ENCODE measurements around the gene FAM13A. TPM values are rescaled to one million over a fixed set of nuclear protein-coding genes. Genes with fewer than 3 reads are reported as not detected.
A peak's percentile ranks its signal among the peaks of the same experiment; 100 is the strongest.
"Not testable (repeated sequence)": the region's sequence is repeated elsewhere in the genome, so short reads cannot be mapped to it uniquely, and the experiment has no call there.

FAM13A gene
- total RNA-seq, 1 donor from 2014 or later = 16.7 TPM

GRCh38 chr4:89009761-89010369 is 47.1 kb downstream of the FAM13A start:
- H3K27ac Mint-ChIP-seq (ENCODE audit: unreplicated experiment) = no peak overlapping the region
- H3K27me3 Mint-ChIP-seq (ENCODE audit: unreplicated experiment) = peaks cover 3% of the 10 kb centered on the region
- peak overlapping the region; percentile 18 for H3K4me3 Mint-ChIP-seq (ENCODE audit: unreplicated experiment)
- H3K9me3 Mint-ChIP-seq (ENCODE audit: unreplicated experiment) = no peaks in the 10 kb centered on the region
- H3K4me1 Mint-ChIP-seq (ENCODE audit: unreplicated experiment) = no peaks in the 10 kb centered on the region
- no peak for TF ChIP-seq CTCF (IDR thresholded peaks at IDR 0.05; ENCODE audit: unreplicated experiment)
- peaks cover 51% of the 10 kb centered on the region for H3K36me3 Mint-ChIP-seq (ENCODE audit: low read depth, unreplicated experiment)
- no peak for DNase-seq (ENCODE audit: low spot score)

- Mint-ChIP-seq H3K4me3 (ENCODE audit: unreplicated experiment) (no peak overlapping the region), H3K9me3 (ENCODE audit: unreplicated experiment) (no peaks in the 10 kb centered on the region), H3K4me1 (ENCODE audit: unreplicated experiment) (no peaks in the 10 kb centered on the region), H3K27me3 (ENCODE audit: unreplicated experiment) (peaks cover 3% of the 10 kb centered on the region), H3K27ac (ENCODE audit: unreplicated experiment) (no peak overlapping the region), H3K36me3 (ENCODE audit: low read depth, unreplicated experiment) (peaks cover 47% of the 10 kb centered on the region)
- TF ChIP-seq CTCF (IDR thresholded peaks at IDR 0.05; ENCODE audit: unreplicated experiment) = no peak
- DNase-seq (ENCODE audit: low spot score) = no peak
Measured at GRCh38 chr4:89009115-89009514, 47.9 kb downstream of the FAM13A start.

GRCh38 chr4:89008166-89008565 is 48.8 kb downstream of the FAM13A start:
- no peak for DNase-seq (ENCODE audit: low spot score)
- H3K4me3 Mint-ChIP-seq (ENCODE audit: unreplicated experiment) = no peak overlapping the region
- H3K4me1 Mint-ChIP-seq (ENCODE audit: unreplicated experiment) = no peaks in the 10 kb centered on the region
- H3K9me3 Mint-ChIP-seq (ENCODE audit: unreplicated experiment) = no peaks in the 10 kb centered on the region
- peaks cover 3% of the 10 kb centered on the region for H3K27me3 Mint-ChIP-seq (ENCODE audit: unreplicated experiment)
- H3K36me3 Mint-ChIP-seq (ENCODE audit: low read depth, unreplicated experiment) = peaks cover 47% of the 10 kb centered on the region
- no peak for TF ChIP-seq CTCF (IDR thresholded peaks at IDR 0.05; ENCODE audit: unreplicated experiment)
- H3K27ac Mint-ChIP-seq (ENCODE audit: unreplicated experiment) = no peak overlapping the region

- no peak overlapping the region for H3K4me3 Mint-ChIP-seq (ENCODE audit: unreplicated experiment)
- DNase-seq (ENCODE audit: low spot score) = no peak
- H3K9me3 Mint-ChIP-seq (ENCODE audit: unreplicated experiment) = no peaks in the 10 kb centered on the region
- H3K27me3 Mint-ChIP-seq (ENCODE audit: unreplicated experiment) = peaks cover 3% of the 10 kb centered on the region
- peaks cover 47% of the 10 kb centered on the region for H3K36me3 Mint-ChIP-seq (ENCODE audit: low read depth, unreplicated experiment)
- H3K27ac Mint-ChIP-seq (ENCODE audit: unreplicated experiment) = no peak overlapping the region
- no peak for TF ChIP-seq CTCF (IDR thresholded peaks at IDR 0.05; ENCODE audit: unreplicated experiment)
- H3K4me1 Mint-ChIP-seq (ENCODE audit: unreplicated experiment) = peaks cover 6% of the 10 kb centered on the region
Measured at GRCh38 chr4:89007338-89007939, 49.5 kb downstream of the FAM13A start.

GRCh38 chr4:89006307-89006706 is 50.7 kb downstream of the FAM13A start:
- DNase-seq (ENCODE audit: low spot score) = no peak
- H3K27ac Mint-ChIP-seq (ENCODE audit: unreplicated experiment) = no peak overlapping the region

DNA sequence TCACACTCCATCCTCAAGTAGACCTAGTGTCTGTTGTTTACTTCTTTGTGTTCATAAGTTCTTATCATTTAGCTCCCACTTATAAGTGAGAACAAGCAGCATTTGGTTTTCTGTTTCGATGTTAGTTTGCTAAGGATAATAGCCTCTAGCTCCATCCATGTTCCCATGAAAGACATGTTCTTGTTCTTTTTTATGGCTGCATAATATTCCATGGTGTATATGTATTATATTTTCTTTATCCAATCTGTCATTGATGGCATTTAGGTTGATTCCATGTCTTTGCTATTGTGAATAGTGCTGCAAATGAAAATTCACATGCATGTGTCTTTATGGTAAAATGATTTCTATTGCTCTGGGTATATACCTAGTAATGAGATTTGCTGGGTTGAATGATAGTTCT is 51.9 kb downstream of the FAM13A start:
- H3K4me1 Mint-ChIP-seq (ENCODE audit: unreplicated experiment) = peaks cover 13% of the 10 kb centered on the region
- H3K27me3 Mint-ChIP-seq (ENCODE audit: unreplicated experiment); DNase-seq (ENCODE audit: low spot score); H3K27ac Mint-ChIP-seq (ENCODE audit: unreplicated experiment); H3K9me3 Mint-ChIP-seq (ENCODE audit: unreplicated experiment); H3K4me3 Mint-ChIP-seq (ENCODE audit: unreplicated experiment): not testable (repeated sequence)
- peaks cover 41% of the 10 kb centered on the region for H3K36me3 Mint-ChIP-seq (ENCODE audit: low read depth, unreplicated experiment)

More at GRCh38 chr4:89006307-89006706, 50.7 kb downstream of the FAM13A start:
- no peak for TF ChIP-seq CTCF (IDR thresholded peaks at IDR 0.05; ENCODE audit: unreplicated experiment)
- peaks cover 3% of the 10 kb centered on the region for H3K27me3 Mint-ChIP-seq (ENCODE audit: unreplicated experiment)
- H3K9me3 Mint-ChIP-seq (ENCODE audit: unreplicated experiment) = no peaks in the 10 kb centered on the region
- peaks cover 47% of the 10 kb centered on the region for H3K36me3 Mint-ChIP-seq (ENCODE audit: low read depth, unreplicated experiment)
- H3K4me3 Mint-ChIP-seq (ENCODE audit: unreplicated experiment) = no peak overlapping the region
- H3K4me1 Mint-ChIP-seq (ENCODE audit: unreplicated experiment) = peaks cover 13% of the 10 kb centered on the region

All from endothelial cell (in vitro differentiated cells).